ENCODE measurements around the gene SHB.

The SHB gene

GRCh38 chr9:37917801-37918664 lies 151.0 kb downstream of the SHB start:
- no peaks in the 10 kb centered on the region for H3K27me3 ChIP-seq (ENCODE audit: low read depth, low read length)
- no peaks in the 10 kb centered on the region for H3K36me3 ChIP-seq (replicated peaks; ENCODE audit: low read depth, low read length)
- H3K9ac ChIP-seq (ENCODE audit: low read length) = no peak overlapping the region
- no peaks in the 10 kb centered on the region for H3K79me2 ChIP-seq (ENCODE audit: low read length)
- H2AFZ ChIP-seq (ENCODE audit: low read depth, low read length) = no peak overlapping the region
- no peaks in the 10 kb centered on the region for H3K9me3 ChIP-seq (ENCODE audit: insufficient read depth, low read length)
- no peaks in the 10 kb centered on the region for H4K20me1 ChIP-seq (ENCODE audit: insufficient read depth, low read length)
- peaks cover 27% of the 10 kb centered on the region for H3K4me1 ChIP-seq (ENCODE audit: low read length)
- H3K4me3 ChIP-seq (ENCODE audit: low read length) = no peak overlapping the region
- H3K4me2 ChIP-seq (ENCODE audit: low read length) = no peak overlapping the region
- no peak for TF ChIP-seq EZH2phosphoT487 (IDR thresholded peaks at IDR 0.05; ENCODE audit: low read depth)
- TF ChIP-seq CTCF (IDR thresholded peaks at IDR 0.05; ENCODE audit: low read depth, low read length) = no peak
- no peak overlapping the region for H3K27ac ChIP-seq (ENCODE audit: low read length)

GRCh38 chr9:37917313-37917731 lies 151.7 kb downstream of the SHB start:
- no peaks in the 10 kb centered on the region for H3K9me3 ChIP-seq (ENCODE audit: insufficient read depth, low read length)
- no peaks in the 10 kb centered on the region for H4K20me1 ChIP-seq (ENCODE audit: insufficient read depth, low read length)
- peaks cover 19% of the 10 kb centered on the region for H3K4me1 ChIP-seq (ENCODE audit: low read length)
- no peaks in the 10 kb centered on the region for H3K79me2 ChIP-seq (ENCODE audit: low read length)
- no peak overlapping the region for H3K9ac ChIP-seq (ENCODE audit: low read length)
- H3K36me3 ChIP-seq (replicated peaks; ENCODE audit: low read depth, low read length) = no peaks in the 10 kb centered on the region
- H3K27ac ChIP-seq (ENCODE audit: low read length) = no peak overlapping the region
- TF ChIP-seq CTCF (IDR thresholded peaks at IDR 0.05; ENCODE audit: low read depth, low read length) (no peak), EZH2phosphoT487 (IDR thresholded peaks at IDR 0.05; ENCODE audit: low read depth) (no peak)
- H3K4me2 ChIP-seq (ENCODE audit: low read length) = no peak overlapping the region
- no peak overlapping the region for H3K4me3 ChIP-seq (ENCODE audit: low read length)
- H3K27me3 ChIP-seq (ENCODE audit: low read depth, low read length) = no peaks in the 10 kb centered on the region
- no peak overlapping the region for H2AFZ ChIP-seq (ENCODE audit: low read depth, low read length)

- Histone ChIP-seq H2AFZ (ENCODE audit: low read depth, low read length) (no peak overlapping the region), H3K36me3 (replicated peaks; ENCODE audit: low read depth, low read length) (no peaks in the 10 kb centered on the region), H3K4me2 (ENCODE audit: low read length) (no peak overlapping the region), H3K27ac (ENCODE audit: low read length) (no peak overlapping the region), H3K4me1 (ENCODE audit: low read length) (peaks cover 16% of the 10 kb centered on the region), H3K9ac (ENCODE audit: low read length) (no peak overlapping the region), H3K79me2 (ENCODE audit: low read length) (no peaks in the 10 kb centered on the region), H4K20me1 (ENCODE audit: insufficient read depth, low read length) (no peaks in the 10 kb centered on the region), H3K9me3 (ENCODE audit: insufficient read depth, low read length) (no peaks in the 10 kb centered on the region), H3K4me3 (ENCODE audit: low read length) (no peak overlapping the region), H3K27me3 (ENCODE audit: low read depth, low read length) (no peaks in the 10 kb centered on the region)
- TF ChIP-seq CTCF (IDR thresholded peaks at IDR 0.05; ENCODE audit: low read depth, low read length) (no peak), EZH2phosphoT487 (IDR thresholded peaks at IDR 0.05; ENCODE audit: low read depth) (no peak)
Measured at GRCh38 chr9:37916471-37917312, 152.3 kb downstream of the SHB start.

GRCh38 chr9:37915911-37916470 lies 153.0 kb downstream of the SHB start:
- Histone ChIP-seq H3K36me3 (replicated peaks; ENCODE audit: low read depth, low read length) (no peaks in the 10 kb centered on the region), H3K4me2 (ENCODE audit: low read length) (no peak overlapping the region), H4K20me1 (ENCODE audit: insufficient read depth, low read length) (no peaks in the 10 kb centered on the region), H3K27ac (ENCODE audit: low read length) (no peak overlapping the region), H3K4me3 (ENCODE audit: low read length) (no peak overlapping the region), H3K4me1 (ENCODE audit: low read length) (peaks cover 16% of the 10 kb centered on the region), H3K9me3 (ENCODE audit: insufficient read depth, low read length) (no peaks in the 10 kb centered on the region), H2AFZ (ENCODE audit: low read depth, low read length) (no peak overlapping the region), H3K27me3 (ENCODE audit: low read depth, low read length) (no peaks in the 10 kb centered on the region), H3K9ac (ENCODE audit: low read length) (no peak overlapping the region), H3K79me2 (ENCODE audit: low read length) (no peaks in the 10 kb centered on the region)
- TF ChIP-seq CTCF (IDR thresholded peaks at IDR 0.05; ENCODE audit: low read depth, low read length) = no peak
- TF ChIP-seq EZH2phosphoT487 (IDR thresholded peaks at IDR 0.05; ENCODE audit: low read depth) = no peak
